ENCODE results near the gene ANHX.

GRCh38 chr12:133215724-133216123 lies 20.0 kb downstream of the ANHX start:
- TF ChIP-seq CTCF (conservative IDR thresholded peaks at IDR 0.05) (no peak), ZFX (IDR thresholded peaks at IDR 0.05) (no peak)

All from C4-2B (cell line).